Activated CD8-positive, alpha-beta T cell treated with anti-CD3 and anti-CD28 coated beads for 36 hours (primary cell): ENCODE measurements around the gene PSMD6. TPM values are rescaled to one million over a fixed set of nuclear protein-coding genes. Genes with fewer than 3 reads are reported as not detected.

Experiments used
- ATAC-seq: fragments of 200-7000 bp; cut with Tn5 transposase; one replicate; pipeline ENCODE4 v1.10.0; 2021; ENCODE audit warnings: mild to moderate bottlenecking, moderate library complexity
- CTCF ChIA-PET: fragments of 350-600 bp; sonication (Branson Sonifier 250); formaldehyde crosslinking; loops from one replicate; lab custom pipeline; 2021; ENCODE audit warnings: antibody characterized with exemption; lab: Charles Lee
- POLR2A ChIA-PET: fragments of 350-600 bp; sonication (Branson Sonifier 250); formaldehyde crosslinking; loops from one replicate; lab custom pipeline; 2021; ENCODE audit warnings: antibody characterized with exemption; lab: Charles Lee
- DNase-seq: peaks from one replicate; pipeline ENCODE4 v3.0.0-alpha.2; 2020
- H3K27ac Mint-ChIP-seq: one replicate; pipeline ENCODE4 v1.8.0; 2021; ENCODE audit warnings: mild to moderate bottlenecking, mixed read lengths
- H3K27me3 Mint-ChIP-seq: one replicate; pipeline ENCODE4 v1.8.0; 2021; ENCODE audit warnings: mixed read lengths
- H3K36me3 Mint-ChIP-seq: one replicate; pipeline ENCODE4 v1.8.0; 2021; ENCODE audit warnings: low read depth, mixed read lengths
- H3K4me1 Mint-ChIP-seq: one replicate; pipeline ENCODE4 v1.8.0; 2021; ENCODE audit warnings: low read depth, mixed read lengths
- H3K4me3 Mint-ChIP-seq: one replicate; pipeline ENCODE4 v1.8.0; 2021; ENCODE audit warnings: mild to moderate bottlenecking, moderate library complexity, mixed read lengths
- H3K9me3 Mint-ChIP-seq: one replicate; pipeline ENCODE4 v1.8.0; 2021; ENCODE audit warnings: mixed read lengths
- intact Hi-C: fragments of 100-400 bp; cut with micrococcal nuclease; formaldehyde crosslinking; loops from one replicate; pipeline ENCODE4 v1.10.0; 2022
- total RNA-seq, 2 experiments: library from RNA; stranded (reverse); gene quantifications; one replicate each; pipeline ENCODE4 v1.2.3, GENCODE V29; 2021
- TF ChIP-seq, protein P1 (sequence below): fragments of 200-600 bp; IDR thresholded peaks from one replicate; pipeline ENCODE4 v1.8.0; 2022; ENCODE audit warnings: antibody characterized with exemption, mild to moderate bottlenecking

PSMD6 gene
- total RNA-seq, 2 experiments from 2014 or later: 110 to 113 TPM

DNA sequence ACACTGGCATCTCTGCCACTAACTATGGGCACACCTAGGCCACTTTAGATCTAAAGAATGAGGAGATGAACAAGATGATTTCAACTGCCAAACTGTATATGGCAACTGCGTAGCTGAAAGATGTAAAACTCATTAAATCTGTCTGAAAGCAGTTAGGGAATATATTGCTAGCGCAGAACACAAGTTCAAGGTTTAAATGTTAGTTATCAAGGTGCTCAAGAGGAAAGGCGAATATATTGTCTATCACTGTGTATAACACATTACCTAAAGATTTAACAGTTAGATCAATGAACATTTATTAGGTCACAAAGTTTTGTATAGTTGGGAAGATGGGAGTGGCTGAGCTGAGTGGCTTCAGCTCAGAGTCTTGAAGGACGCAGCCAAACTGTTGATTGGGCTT, 33.9 kb upstream of the PSMD6 start:
- TF ChIP-seq, protein P1, sequence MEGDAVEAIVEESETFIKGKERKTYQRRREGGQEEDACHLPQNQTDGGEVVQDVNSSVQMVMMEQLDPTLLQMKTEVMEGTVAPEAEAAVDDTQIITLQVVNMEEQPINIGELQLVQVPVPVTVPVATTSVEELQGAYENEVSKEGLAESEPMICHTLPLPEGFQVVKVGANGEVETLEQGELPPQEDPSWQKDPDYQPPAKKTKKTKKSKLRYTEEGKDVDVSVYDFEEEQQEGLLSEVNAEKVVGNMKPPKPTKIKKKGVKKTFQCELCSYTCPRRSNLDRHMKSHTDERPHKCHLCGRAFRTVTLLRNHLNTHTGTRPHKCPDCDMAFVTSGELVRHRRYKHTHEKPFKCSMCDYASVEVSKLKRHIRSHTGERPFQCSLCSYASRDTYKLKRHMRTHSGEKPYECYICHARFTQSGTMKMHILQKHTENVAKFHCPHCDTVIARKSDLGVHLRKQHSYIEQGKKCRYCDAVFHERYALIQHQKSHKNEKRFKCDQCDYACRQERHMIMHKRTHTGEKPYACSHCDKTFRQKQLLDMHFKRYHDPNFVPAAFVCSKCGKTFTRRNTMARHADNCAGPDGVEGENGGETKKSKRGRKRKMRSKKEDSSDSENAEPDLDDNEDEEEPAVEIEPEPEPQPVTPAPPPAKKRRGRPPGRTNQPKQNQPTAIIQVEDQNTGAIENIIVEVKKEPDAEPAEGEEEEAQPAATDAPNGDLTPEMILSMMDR: no peak
- Mint-ChIP-seq H3K27ac (no peak overlapping the region), H3K36me3 (no peaks in the 10 kb centered on the region), H3K27me3 (peaks cover 23% of the 10 kb centered on the region), H3K4me1 (no peaks in the 10 kb centered on the region), H3K9me3 (no peaks in the 10 kb centered on the region), H3K4me3 (no peak overlapping the region)
- DNase-seq (no peak), ATAC-seq (no peak)
- POLR2A ChIA-PET: no interaction called here
- intact Hi-C loops: no loop called here
- CTCF ChIA-PET: no interaction called here

DNA sequence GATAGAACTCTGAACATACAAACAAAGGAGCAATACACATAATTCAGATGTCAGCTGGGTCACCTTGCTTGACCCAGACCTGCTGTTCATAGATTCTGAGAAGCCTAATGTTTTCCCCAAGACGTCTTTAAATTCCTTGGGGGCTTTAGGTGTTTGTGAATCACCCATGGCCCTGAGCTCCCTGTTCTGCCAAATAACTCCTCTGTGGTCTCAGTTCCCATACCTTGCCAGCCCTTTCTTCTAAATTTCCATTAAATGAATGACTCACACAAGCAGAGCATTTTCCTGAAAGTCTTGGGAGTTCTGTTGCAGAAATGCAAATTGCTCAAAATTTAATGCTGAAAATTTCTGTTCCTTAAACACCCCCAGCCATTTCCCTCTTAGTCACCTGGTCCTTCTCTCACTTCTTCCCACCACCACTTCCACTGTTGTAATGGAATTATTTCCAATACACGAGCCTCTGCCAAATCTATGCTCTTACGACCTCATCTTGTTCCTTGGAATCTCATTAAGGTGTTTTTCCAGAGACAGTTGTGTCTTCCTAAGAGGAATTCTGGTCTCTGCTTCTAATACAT, 33.4 kb upstream of the PSMD6 start:
- Mint-ChIP-seq H3K9me3 (no peaks in the 10 kb centered on the region), H3K27me3 (peaks cover 23% of the 10 kb centered on the region), H3K4me3 (no peak overlapping the region), H3K4me1 (no peaks in the 10 kb centered on the region), H3K27ac (no peak overlapping the region), H3K36me3 (no peaks in the 10 kb centered on the region)
- no peak for ATAC-seq
- CTCF ChIA-PET: no interaction called here
- DNase-seq: no peak
- TF ChIP-seq, protein P1: no peak
- POLR2A ChIA-PET: no interaction called here
- intact Hi-C loops: no loop called here

DNA sequence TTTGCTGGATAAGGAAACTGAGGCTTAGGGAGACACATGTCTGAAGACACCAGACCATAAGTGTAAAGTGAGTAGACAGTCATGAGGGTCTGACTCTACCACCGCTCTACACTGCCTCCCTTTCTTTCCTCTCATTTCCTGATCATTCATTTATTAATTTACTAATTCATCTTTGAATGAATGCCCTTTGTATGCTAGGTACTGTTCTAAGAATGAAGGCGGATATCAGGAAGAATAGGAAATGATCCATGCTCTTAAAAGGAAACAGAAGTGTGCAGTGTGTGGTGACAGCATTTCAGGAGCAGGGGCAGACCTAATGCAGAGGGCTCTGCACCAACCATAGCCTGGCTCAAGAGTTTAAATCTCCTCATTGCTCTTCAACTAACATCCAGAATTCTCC, 31.8 kb upstream of the PSMD6 start:
- Mint-ChIP-seq H3K4me3 (no peak overlapping the region), H3K36me3 (no peaks in the 10 kb centered on the region), H3K9me3 (no peaks in the 10 kb centered on the region), H3K27me3 (peaks cover 21% of the 10 kb centered on the region), H3K27ac (no peak overlapping the region), H3K4me1 (no peaks in the 10 kb centered on the region)
- ChIA-PET POLR2A (interaction anchor here (0.6 kb wide), 1 partner anchor 1711 kb away, joined by 3 read pairs; no protein-coding TSS in a partner anchor), CTCF (no interaction called here)
- no peak for ATAC-seq
- TF ChIP-seq, protein P1: no peak
- intact Hi-C loops: no loop called here
- DNase-seq: no peak

DNA sequence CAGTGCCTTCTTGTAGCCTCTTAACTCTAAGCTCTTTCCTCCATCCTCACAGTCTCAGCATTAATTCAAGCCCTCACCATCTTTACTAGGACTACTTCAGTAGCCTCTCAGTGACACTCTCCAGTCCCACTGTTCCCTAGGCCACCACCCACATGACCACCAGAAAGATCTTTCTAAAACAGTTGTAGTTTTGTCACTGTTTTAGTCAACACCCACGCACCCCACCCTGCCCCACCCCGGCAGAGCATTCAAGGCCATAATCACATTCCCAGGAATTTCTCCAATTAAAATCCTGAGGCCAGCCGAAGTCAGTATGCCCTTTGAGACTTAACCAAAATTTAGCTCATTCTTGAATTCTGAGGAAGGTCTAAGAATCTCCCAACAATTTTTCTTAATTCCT, 31.2 kb upstream of the PSMD6 start:
- DNase-seq (no peak), ATAC-seq (no peak)
- no peak overlapping the region for H3K4me3 Mint-ChIP-seq
- ChIA-PET CTCF (no interaction called here), POLR2A (interaction anchor here (0.6 kb wide), 1 partner anchor 1711 kb away, joined by 3 read pairs; no protein-coding TSS in a partner anchor)
- no peaks in the 10 kb centered on the region for H3K9me3 Mint-ChIP-seq
- H3K27ac Mint-ChIP-seq: no peak overlapping the region
- intact Hi-C loops: no loop called here
- TF ChIP-seq, protein P1: no peak
- H3K4me1 Mint-ChIP-seq: no peaks in the 10 kb centered on the region
- peaks cover 21% of the 10 kb centered on the region for H3K27me3 Mint-ChIP-seq
- no peaks in the 10 kb centered on the region for H3K36me3 Mint-ChIP-seq

DNA sequence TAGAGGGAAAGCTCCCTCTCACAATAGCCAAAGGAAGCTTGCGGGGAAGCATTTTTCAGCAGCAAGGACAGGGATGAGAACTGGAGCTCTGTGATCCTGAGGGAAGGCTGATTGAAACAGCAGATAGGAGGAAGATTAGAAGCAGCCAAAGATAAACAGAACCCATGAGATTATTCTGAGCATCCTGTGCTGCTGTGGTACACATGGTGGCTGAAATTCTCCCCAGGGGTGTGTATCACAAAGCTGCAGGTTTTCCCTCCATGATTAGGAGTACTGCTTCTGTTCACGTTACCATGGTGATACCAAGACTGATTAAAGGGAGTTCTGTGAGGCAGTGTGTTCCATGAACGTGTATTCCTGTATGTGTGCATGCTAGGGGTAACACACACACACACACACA, 30.3 kb upstream of the PSMD6 start:
- no peak for DNase-seq
- Mint-ChIP-seq H3K4me1 (peaks cover 5% of the 10 kb centered on the region), H3K27ac (no peak overlapping the region), H3K9me3 (no peaks in the 10 kb centered on the region), H3K36me3 (no peaks in the 10 kb centered on the region), H3K27me3 (peaks cover 22% of the 10 kb centered on the region), H3K4me3 (no peak overlapping the region)
- TF ChIP-seq, protein P1: no peak
- ATAC-seq: no peak
- intact Hi-C loops: no loop called here
- CTCF ChIA-PET: no interaction called here
- POLR2A ChIA-PET: no interaction called here
